GM21786 (cell line): ENCODE data around the gene ALDH1L1.

Experiments
- ATAC-seq: cut with Tn5 transposase; IDR thresholded peaks from one replicate; pipeline ENCODE4 v1.9.1; 2021; ENCODE audit not compliant: unreplicated experiment

ALDH1L1 gene

DNA sequence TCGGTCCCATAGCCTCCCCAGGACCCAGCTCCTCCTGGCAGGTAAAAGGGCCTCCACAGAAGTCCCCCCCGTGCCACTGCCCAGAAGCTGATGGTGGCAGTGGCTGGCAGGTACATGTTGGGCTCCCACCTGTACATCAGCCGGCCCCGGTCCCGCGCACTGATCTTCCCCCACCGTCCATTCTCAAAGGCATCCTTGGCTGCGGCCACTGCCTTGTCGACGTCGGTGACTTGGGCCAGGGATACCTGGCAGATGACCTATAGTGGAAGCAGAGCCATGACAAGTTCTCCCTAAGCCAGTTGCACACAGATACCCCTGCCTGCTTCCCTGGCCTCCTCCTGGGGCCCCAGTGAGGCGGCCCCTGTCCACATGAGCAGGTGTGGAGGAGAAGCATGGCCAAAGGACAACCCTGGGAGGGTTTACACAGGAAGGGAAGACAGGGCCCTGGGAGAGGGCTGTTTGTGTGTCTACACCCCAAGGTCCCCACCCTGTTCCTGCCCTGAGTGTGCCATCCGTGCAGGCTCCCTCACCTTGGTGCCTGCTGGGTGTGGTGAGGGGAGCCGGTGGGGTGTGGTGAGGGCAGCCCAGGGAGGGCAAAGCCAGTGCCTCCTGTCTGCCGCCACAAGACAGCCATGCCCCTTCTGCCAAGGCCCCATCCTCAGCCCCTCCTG, 44.8 kb downstream of the ALDH1L1 start:
- ATAC-seq, result no peak

DNA sequence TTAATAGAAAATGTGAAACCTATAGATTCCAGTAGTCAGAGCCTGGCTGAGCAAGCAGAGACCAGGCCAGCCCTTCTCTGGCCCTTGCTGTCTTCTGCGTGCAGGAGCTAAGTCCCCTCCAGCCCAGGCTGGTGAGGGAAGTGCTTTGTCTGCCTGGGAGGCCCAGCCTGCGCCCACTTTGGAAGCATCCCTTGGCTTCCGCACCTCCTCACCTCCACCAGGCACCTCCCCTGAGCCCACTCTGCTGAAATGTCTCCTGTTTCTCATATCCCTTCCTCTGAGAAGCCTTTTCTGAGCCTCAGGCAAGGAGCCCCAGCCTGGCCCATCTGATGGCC, 45.3 kb downstream of the ALDH1L1 start:
- ATAC-seq, result no peak

DNA sequence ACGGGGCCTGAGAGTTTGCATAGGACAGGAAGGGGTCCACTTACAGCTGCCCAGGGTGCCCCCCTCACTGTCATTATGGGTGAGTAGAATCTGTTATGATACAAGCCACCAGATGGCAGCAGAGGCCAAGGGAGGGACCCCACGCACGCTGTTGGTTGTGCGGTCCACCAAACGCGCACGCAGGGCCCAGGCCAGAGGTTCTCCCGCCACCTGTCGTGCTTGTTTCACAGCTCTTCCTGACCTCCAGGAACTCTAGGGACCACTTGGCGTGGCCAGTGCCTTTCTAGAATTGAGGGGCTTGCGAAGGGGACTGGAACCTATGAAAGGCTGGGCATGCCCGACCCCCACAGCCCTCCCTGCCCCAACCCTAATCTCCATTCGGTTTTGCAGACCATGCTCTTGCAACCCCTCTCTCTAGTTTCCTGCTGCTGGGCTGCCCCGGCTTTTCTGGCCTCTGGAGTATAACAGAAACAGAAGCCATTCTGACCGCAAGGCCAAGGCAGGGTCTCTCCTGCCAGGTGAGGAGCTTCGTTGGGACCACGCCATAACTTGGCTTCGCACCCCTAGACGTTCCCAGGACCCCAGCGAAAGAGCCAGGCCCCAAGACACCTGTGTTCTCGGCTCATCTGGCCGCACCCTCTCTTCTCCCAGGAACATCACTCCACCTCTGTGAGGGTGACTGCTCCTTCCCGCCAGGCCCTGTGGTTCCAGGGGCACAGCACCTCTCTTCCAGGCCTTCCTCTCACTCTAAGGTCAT, 46.0 kb downstream of the ALDH1L1 start:
- ATAC-seq, result no peak

DNA sequence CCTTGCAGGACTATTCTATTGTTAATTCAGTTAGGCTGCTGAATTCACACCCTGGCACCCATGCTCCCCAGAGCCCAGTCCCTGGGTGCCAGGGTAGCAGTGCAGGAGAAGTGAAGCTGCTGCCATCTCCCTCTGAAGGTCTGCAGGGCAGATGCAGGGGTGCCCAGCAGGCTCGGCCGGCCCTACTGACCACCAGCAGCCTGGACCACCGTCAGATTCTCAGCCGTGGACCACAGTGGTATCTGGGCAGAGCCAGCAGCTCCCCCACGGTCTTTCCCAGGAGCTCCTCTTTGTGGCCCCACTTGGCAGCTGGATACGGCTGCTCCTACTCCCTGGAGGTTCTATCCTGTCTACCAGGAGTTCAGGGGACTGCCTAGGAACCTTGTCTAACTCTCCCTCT, 46.8 kb downstream of the ALDH1L1 start:
- ATAC-seq, result no peak

DNA sequence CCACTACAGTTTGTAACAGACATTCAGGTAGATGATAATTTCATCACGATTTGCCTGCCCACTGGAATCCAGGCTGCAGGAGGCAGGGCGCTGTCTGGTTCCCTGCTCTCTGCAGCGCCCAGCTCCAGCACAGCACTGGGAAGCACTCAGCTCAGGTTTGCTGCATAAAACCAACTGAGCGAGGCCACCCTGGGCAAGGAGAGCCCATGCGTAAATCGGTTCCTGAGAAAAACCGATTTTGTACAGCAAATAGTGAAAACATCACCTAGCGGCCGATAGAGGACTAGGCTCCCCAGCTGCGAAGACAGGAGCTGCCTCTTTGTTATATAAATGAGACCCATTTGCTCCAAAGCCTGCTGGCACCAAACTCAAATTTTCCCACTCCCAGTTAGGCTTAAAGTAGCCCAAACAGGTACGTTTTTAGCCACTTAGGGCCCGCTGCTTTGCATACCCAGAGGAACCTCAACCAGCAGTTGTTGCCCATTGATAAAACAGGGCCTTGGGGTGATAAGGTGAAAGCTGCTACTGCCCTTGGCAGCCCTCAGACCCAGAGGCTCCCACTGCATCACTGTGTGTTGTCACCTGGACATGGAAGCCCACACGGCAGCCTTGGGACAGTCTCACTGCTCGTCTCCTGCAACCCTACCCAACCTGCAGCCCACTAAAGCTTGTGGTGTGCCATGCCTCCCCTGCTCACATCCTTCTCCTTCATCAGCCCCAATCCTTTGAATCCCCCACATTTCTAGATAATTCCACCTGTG, 47.5 kb downstream of the ALDH1L1 start:
- ATAC-seq, result no peak

DNA sequence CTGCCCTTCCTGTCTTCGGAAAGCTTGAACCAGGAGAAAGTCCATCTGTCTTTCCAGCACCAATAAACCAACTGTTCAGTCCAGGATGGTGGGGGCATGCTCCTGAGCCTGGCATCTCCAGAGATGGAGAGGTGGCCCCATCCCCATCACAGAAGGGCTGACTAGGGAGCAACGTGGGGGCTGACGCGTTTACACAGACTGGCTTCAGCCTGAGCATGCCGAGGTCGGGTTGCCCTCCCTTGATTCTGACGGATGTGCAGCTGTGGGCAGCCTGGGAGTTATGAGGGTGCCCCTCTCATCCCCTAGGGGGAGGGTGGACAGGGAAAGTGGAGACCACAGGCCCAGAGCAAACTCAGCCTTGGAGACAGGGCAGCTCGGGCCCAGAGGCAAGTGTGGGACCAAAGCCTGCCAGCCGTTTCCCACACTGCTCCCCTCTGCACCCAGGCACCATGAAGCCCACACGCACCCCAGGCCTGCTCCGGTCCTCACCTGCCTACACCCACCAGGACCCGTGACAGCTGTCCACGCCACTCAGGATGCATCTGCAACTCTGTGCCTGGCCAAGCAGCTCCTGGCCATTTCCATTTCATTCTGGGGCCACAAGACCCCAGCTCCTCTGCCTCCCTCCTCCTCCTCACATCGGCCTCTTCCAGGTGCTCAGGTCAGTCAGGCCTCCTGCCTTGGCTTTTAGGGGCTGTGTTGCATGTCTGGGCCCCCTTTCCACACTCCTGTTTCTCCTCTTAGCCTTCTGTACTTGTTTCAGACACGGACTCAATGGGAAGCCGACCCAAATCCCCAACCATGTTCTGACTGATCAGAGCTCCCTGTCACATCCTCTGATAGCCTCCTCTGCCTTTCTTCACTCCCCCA, 48.3 kb downstream of the ALDH1L1 start:
- ATAC-seq, result no peak

DNA sequence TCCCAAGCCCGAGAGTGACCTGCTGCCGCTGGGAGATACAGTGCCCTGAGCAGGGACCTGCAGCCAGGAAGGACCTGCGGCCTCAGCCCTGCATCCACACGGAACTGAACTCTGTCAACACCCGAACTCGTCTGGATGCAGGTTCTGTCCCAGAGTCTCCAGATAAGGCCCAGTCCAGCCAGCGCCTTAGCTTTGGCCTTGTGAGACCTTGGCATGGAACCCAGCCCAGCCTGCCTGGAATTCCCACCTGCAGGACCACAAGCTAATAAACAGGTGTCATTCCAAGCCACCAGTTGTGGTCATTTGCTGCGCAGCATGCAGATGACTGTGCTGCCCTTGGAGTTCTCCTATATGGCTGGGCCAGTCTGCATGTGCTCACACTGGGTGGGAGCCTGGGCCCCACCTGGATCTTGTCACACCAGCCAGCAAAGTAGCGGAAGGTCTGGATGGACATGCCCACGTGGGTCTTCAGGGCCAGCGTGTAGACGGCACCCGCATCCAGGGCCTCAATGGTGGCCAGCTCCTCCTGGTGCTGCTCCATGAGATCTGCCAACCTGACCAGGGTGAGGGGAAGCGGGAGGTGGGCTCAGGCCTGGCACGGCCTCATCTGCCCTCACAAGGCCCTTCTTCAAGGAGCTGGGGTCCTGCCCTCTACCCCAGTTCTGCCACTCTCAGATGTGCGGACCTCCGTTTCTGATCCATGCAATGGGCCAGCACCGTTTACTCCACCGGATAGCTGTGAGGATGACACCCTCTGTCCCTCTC, 49.2 kb downstream of the ALDH1L1 start:
- no peak for ATAC-seq

DNA sequence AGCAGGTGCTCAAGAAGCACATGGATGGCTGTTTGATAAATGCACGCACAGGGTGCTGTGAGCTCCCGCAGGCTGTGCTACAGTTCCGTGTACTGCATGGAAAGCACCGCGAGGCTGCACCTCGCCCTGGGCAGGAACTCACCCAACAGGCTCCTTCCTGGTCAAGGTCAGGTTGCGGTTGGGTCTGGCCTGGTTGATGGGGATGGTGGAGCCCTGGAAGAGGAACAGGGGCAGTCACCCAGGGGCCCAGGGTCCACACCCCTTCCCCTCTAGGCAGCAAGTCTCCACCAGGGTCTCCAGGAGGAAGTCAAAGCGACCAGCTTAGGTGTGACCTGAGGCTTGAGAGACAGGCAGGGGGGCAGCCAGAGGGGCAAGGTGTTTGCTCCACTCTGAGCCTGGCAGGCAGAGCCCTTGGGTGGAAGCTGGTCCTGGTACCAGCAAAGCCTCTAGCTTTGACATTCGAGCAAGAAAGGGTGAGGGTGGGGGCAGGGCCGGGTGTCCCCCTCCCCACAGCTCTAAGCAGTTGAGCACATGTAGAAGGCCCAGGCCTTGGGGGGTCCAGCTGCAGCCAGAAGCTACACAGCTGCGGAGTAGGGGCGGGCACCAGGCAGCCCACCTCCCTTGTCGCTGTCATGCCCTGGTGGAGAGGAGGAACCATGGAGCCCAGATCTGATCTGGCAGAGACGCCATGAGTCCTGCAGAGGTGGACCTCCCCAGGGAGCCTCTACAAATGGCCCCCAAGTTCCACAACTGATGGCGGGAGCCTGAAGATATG, 50.1 kb downstream of the ALDH1L1 start:
- ATAC-seq, result no peak

DNA sequence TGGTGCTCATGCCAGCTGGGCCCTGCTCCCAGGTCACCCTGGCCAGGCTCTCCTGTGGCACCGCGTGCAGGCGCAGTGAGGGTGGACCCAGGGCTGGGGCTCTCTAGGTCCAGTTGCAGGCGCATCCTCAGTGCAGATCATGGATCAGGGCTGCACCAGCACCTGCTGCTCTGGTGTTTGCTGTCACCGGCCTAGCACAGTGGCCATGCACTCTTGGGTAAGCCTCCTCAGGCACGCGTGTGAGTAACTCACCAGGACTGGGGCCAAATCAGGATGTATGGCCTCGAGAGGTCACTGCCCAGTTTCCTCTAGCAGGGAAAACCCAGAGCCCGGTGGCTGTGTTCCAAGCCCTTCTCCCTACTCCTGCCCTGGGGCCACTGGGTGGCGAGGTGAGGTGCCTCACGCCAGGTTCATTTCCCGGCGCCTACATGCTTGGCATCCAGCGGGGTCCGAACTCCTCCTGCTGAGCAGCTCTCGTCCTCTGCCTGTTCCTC, 50.9 kb downstream of the ALDH1L1 start:
- no peak for ATAC-seq

DNA sequence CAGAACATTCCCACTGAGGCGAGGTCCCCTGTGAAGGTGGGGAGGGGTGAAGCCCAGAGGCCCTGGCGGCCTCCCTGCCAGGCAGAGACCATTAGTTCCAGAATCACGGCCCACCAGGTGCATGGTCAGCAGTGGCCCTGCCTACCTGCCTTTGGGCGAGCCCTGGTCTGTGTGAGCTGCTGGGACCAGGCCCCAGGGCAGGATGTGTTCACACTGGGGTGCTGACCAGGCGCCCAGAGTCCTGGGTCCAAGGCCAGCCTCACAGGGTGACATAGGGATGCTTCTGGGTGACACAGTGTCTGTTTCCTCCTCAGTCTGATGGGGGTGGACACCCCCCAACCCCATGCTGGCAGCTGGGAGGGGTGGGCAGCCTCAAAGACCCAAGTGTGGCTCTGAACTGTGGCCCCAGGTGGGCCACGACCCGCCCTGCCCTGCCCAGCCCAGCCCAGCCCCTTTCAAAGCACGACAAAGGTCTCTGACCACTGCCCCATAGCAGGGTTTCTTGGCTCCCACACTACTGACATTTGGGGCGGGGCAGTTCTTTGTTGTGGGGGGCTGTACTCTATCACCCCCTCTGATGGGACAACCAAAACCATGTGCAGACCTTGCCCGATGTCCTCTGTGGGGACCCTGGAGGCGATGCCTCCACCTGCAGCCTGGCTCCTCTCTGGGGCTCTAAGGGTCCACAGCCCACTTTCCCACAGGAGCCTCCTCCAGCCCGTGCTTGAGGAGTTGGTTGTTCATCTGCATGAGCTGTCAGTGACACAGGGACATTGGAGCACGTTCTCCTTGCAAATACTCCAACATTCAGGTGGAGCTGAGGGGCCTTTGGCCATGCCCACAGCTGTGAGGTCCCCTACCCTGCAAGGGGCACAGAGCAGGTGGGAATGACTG, 51.6 kb downstream of the ALDH1L1 start:
- no peak for ATAC-seq

DNA sequence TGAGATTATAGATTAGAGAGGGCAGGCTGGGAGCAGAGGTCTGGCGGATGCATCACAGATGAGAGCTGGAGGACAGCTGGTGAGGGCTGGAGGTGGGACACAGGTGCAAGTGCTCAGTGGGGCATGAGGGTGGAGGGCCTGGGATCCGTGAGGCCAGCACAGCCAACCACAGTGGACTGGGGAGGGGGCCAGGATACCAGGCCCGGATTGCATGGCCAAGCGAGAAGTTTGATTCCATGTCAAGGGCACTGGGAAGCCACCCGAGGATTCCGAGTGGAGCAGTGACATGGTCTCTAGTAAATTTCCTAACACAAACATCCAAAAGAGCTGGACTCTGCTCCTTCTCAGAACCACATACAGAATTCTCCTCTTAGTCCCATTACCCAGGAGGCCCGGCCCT, 52.5 kb downstream of the ALDH1L1 start:
- no peak for ATAC-seq

DNA sequence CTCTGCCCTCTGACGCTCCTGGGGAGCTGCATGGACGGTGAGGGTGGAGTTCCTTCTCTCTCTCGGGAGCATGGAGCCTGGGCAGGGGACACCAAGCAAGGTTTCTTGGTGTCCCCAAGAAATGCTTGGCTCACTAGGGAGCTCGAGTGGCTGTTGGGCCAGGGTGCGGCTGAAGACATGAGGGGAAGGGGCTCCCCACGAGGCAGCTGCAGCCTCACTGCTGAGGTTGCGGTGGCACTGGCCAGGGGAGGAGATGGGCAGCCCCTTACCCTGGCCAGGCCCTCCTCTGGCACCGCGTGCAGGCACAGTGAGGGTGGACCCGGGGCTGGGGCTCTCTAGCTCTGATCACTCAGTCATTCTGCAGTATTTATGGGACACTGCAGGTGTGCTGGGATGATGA, 52.9 kb downstream of the ALDH1L1 start:
- no peak for ATAC-seq

DNA sequence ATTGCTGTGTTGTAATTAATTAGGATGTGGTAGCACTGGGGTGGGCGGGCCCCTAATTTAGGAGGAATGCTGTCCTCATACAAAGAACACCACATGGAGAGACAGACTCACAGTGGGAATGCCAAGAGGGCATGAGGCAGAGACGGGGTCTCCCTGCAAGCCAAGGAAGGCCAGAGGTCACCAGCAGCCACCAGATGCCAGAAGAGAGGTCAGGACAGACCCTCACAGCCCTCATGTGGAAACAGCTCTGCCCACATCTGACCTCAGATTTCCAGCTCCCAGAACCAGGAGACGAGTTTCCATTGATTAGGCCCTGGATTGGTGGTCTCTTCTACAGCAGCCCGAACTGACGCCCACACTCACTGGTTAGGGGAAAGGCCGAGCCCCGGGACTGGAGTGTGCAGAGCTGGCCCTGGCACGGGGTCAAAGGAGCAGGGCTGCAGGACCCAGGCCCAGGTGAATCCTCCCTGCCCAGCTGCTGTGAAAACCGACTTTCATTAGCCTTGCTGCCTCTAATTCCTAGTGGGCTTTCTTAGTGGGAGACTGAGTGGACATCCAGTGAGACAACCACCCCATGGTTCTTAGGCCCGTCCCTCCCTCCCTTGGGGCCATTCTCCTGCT, 53.5 kb downstream of the ALDH1L1 start:
- no peak for ATAC-seq

DNA sequence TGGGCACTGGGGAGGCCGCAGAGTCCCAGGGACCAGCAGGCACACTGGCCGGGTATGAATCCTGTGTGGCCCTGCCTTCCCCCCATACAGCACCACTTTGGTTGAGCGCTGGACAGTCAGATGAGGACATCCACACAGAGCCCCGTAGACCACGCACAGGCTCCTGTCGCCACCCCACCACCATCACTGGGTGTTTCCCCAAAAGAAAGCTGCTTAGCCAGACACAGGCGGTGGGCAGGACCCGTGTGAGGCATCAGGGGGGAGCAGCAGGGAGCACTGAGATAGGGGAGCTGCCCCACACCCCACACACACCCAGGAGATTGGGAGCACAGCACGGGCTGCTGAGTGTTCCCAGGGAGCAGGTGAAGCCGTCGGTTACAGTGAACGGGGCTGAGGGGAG, 54.1 kb downstream of the ALDH1L1 start:
- ATAC-seq, result no peak

DNA sequence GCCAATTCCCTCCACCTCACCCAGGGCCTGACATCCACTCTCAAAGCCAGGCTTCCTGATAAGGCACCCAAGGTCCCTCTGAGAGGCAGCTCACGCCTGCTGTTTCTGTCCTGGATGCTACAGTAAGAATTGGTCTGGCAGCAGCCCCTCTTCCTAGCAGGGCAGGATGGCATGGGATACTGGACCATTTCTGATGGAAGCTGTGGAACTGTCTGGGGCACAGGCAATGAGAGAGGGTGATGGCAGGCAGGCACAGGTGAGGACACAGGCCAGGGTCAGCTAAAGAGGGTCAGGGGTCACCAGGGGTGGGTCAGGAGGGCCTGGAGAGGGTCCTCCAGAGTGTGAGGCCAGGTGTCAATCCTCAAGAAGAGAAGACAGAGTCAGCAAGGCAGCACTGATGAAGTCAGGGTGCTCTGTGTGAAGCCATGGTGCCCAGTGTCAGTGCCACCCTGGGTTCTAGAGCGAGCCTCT, 54.6 kb downstream of the ALDH1L1 start:
- no peak for ATAC-seq

DNA sequence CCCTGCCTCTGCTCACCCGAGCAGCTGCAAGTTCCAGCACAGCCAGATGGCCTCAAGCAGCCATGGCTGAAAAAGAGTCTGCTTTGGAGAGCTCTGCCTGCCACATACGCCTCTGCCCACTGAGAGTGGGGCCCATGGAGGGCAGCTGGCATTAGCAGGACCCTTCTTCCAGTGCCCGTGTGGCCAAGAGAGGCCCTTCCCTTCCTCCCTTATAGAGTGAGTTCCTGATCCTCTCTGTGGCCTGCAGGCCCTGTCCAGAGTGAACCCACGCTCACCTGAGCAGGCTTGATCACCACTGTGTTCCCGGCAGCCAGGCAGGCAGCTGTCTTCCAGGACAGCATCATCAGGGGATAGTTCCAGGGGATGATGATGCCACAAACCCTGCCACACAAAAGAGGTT, 55.0 kb downstream of the ALDH1L1 start:
- ATAC-seq, result no peak

DNA sequence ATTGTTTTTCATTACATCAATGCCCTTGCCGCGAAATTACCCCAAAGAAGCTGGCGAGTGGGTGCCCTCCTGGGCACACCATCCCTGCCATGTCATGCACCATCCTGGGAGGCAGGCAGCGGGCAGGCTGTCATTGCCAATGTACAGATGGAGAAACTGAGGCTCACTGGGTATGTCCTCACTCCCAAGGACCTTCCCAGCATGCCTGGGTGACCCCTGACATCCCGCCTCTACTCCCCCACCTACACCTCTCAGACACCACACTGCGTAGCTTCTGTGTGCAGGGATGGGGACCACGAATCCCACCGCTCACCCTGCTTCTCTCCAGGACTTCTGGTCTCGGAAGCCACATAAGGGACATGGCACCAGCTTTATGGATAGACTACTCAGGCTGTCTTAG, 55.5 kb downstream of the ALDH1L1 start:
- no peak for ATAC-seq
